ENCODE results near the gene ACTR5. TPM values are rescaled to one million over a fixed set of nuclear protein-coding genes. Genes with fewer than 3 reads are reported as not detected.

The ACTR5 gene
- total RNA-seq, 1 experiment from 2014 or later = 22.0 TPM

GRCh38 chr20:38725148-38725901 is 22.9 kb upstream of the ACTR5 start (continued):
- TF ChIP-seq SRF (IDR thresholded peaks at IDR 0.05; ENCODE audit: low read depth) = no peak
- TF ChIP-seq ZNF274 (IDR thresholded peaks at IDR 0.05; ENCODE audit: low read depth, low read length) = no peak
- TF ChIP-seq ZBTB33 (IDR thresholded peaks at IDR 0.05; ENCODE audit: extremely low read depth, insufficient replicate concordance, low read length) = no peak
- no peak for TF ChIP-seq SIN3A (IDR thresholded peaks at IDR 0.05; ENCODE audit: low read depth)
- no peak for TF ChIP-seq POLR2A (IDR thresholded peaks at IDR 0.05; ENCODE audit: borderline replicate concordance, extremely low read depth, insufficient read depth, insufficient read length)
- no peak for TF ChIP-seq FOSL1 (IDR thresholded peaks at IDR 0.05; ENCODE audit: low read depth)
- TF ChIP-seq RAD21 (IDR thresholded peaks at IDR 0.05; ENCODE audit: low read depth) = no peak
- no peak for TF ChIP-seq ELF1 (IDR thresholded peaks at IDR 0.05; ENCODE audit: borderline replicate concordance, low read depth)
- no peak for TF ChIP-seq POLR2AphosphoS5 (IDR thresholded peaks at IDR 0.05; ENCODE audit: low read depth, low read length)
- TF ChIP-seq EGR1 (IDR thresholded peaks at IDR 0.05; ENCODE audit: low read depth) = no peak
- TF ChIP-seq ATF3 (IDR thresholded peaks at IDR 0.05) = no peak

- RAD21 ChIA-PET (ENCODE audit: low non-redundant PET in 1 of 2, low total read pairs in 2 of 2, uncharacterized antibody in 2 of 2, unreplicated experiment in 2 of 2) = no interaction called here
- peaks cover 4 to 14% of the 10 kb centered on the region in 2 experiments; a peak in 3 of 4 replicates for H3K4me1 ChIP-seq (ENCODE audit: control insufficient read depth in 1 of 2, insufficient read depth in 2 of 2, low read length in 2 of 2)
- no peak overlapping the region for H3K4me2 ChIP-seq (ENCODE audit: low read length)
- H2AFZ ChIP-seq (ENCODE audit: low read depth, low read length, poor library complexity, severe bottlenecking) = no peak overlapping the region
- no peaks in the 10 kb centered on the region for H3K79me2 ChIP-seq (ENCODE audit: insufficient read depth, low read length)
- no peak overlapping the region for H3K4me3 ChIP-seq (replicated peaks in 1 of 2; ENCODE audit: low read depth in 1 of 2, low read length in 2 of 2)
- H3K27me3 ChIP-seq (ENCODE audit: insufficient read depth, low read length) = peaks cover 12% of the 10 kb centered on the region
- ATAC-seq = no peak
- H3K27ac ChIP-seq (ENCODE audit: low read depth, low read length) = no peak overlapping the region
- no TSS peak for BruUV-seq (replicated peaks)
- DNase-seq (ENCODE audit: low read depth, low spot score) = no peak
- H3K36me3 ChIP-seq (ENCODE audit: control insufficient read depth in 1 of 2, insufficient read depth in 2 of 2, low read length in 2 of 2) = no peaks in the 10 kb centered on the region
- H4K20me1 ChIP-seq (ENCODE audit: insufficient read depth) = no peaks in the 10 kb centered on the region
- intact Hi-C loops (cut with micrococcal nuclease) = no loop called here
- CTCF ChIA-PET = no interaction called here
- no peaks in the 10 kb centered on the region for H3K9me2 ChIP-seq (ENCODE audit: insufficient read depth)
- H3K9me3 ChIP-seq (ENCODE audit: control insufficient read depth in 1 of 2, insufficient read depth in 1 of 2, low read depth in 1 of 2, low read length in 2 of 2) = no peaks in the 10 kb centered on the region
- POLR2A ChIA-PET = no interaction called here
- H3K9ac ChIP-seq (ENCODE audit: low read length) = no peak overlapping the region
- TF ChIP-seq ZNF274 (IDR thresholded peaks at IDR 0.05; ENCODE audit: low read depth, low read length) (no peak), SP1 (IDR thresholded peaks at IDR 0.05; ENCODE audit: low read depth) (no peak), ELF1 (IDR thresholded peaks at IDR 0.05; ENCODE audit: borderline replicate concordance, low read depth) (no peak), JUND (IDR thresholded peaks at IDR 0.05) (no peak), RAD21 (IDR thresholded peaks at IDR 0.05; ENCODE audit: low read depth) (no peak), EZH2phosphoT487 (IDR thresholded peaks at IDR 0.05; ENCODE audit: borderline replicate concordance) (no peak), REST (IDR thresholded peaks at IDR 0.05; ENCODE audit: low read depth) (no peak), ATF3 (IDR thresholded peaks at IDR 0.05) (no peak), MAX (IDR thresholded peaks at IDR 0.05) (no peak), SRF (IDR thresholded peaks at IDR 0.05; ENCODE audit: low read depth) (no peak), ZFX (IDR thresholded peaks at IDR 0.05) (no peak), EGR1 (IDR thresholded peaks at IDR 0.05; ENCODE audit: low read depth) (no peak)
Measured at GRCh38 chr20:38725931-38726803, 22.1 kb upstream of the ACTR5 start.

Measured in HCT116 (cell line).